GM21619 (cell line): ENCODE results near the gene SPG21.
"Not testable (repeated sequence)": the region's sequence is repeated elsewhere in the genome, so short reads cannot be mapped to it uniquely, and the experiment has no call there.

Experiments used
- ATAC-seq: cut with Tn5 transposase; IDR thresholded peaks from one replicate; pipeline ENCODE4 v1.9.1; 2021; ENCODE audit not compliant: unreplicated experiment

Gene SPG21

DNA sequence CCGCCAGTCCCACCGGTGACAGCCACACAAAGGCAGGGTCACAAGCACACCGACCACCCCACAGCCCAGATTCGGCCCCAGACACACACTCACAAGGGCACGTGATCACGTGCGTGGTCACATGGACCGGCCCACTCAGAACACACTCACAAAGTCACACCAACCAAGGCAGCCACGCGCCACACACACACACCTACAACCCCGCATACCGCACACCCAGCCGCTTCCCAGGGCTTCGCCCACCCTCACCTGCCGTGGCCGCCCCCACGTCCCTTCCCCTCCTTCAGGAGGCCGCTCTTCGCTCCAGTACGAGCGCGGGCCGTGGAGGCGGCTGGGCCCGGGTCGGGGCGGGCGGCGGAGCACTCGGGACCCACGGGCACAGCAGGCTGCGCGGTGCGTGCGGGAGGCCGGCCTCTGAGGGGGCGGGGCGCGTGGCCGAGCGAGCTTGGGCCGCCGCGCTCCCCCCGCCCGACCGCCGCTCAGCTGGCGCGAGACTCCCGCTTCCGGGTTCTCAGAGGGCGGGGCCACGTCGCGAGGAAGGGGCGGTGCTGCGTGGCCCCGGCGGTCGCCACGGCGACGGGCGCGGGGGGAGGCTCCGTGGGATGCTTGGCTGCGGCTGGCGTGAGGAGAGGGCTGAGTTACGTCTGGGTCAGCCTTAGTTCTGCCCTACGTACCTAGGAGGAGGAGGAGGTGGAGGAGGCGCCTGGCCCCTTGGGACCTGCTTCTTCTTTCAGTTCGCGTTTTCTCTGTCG is at the start of gene SPG21:
TSS of gene SPG21 (minus strand) at position 499 of the 752 bp plus-strand sequence. CDS start 6,345 bp downstream, outside the sequence.
- peak; percentile 95 for ATAC-seq

GRCh38 chr15:65038836-65039235 is 49.1 kb upstream of the SPG21 start:
- no peak for ATAC-seq

DNA sequence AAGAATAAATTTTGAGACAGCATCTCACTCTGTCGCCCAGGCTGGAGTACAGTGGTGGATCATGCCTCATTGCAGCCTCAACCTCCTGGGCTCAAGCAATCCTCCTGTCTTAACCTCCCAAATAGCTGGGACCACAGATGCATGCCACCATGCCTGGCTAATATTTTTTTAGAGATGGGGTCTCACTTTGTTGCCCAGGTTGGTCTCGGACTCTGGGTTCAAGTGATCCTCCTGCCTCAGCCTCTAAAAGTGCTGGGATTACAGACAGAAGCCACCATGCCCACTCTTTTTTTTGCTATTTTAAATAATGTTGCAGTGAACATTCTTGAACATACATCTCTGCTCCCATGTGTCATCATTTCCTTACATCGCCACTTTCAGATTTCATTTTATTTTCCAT is 48.7 kb upstream of the SPG21 start:
- no peak for ATAC-seq

DNA sequence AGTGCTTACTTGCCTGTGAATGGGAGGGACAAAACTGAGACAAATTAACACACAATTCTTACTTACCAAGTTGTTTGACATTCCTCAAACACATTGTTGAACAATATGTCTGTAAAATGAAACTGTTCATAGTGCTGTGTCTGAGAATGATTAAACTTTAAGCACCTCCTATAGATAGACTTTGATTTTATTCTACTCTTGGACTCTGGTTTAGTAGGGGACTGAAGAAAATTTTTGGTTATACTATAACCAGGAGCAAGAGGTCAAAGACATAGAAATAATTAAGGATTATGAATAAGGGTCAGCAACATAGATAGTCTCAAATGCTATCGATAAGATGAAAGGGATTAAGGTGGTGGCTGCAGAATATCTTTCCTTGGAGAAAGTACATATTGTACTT is 47.6 kb upstream of the SPG21 start:
- no peak for ATAC-seq

- ATAC-seq: no peak
Observed at GRCh38 chr15:65034719-65035118, 45.0 kb upstream of the SPG21 start.

- ATAC-seq: no peak
Observed at GRCh38 chr15:65033659-65034269, 44.0 kb upstream of the SPG21 start.

GRCh38 chr15:65032801-65033537 is 43.3 kb upstream of the SPG21 start:
- no peak for ATAC-seq

- ATAC-seq: no peak
Observed at GRCh38 chr15:65029736-65030208, 40.1 kb upstream of the SPG21 start.

DNA sequence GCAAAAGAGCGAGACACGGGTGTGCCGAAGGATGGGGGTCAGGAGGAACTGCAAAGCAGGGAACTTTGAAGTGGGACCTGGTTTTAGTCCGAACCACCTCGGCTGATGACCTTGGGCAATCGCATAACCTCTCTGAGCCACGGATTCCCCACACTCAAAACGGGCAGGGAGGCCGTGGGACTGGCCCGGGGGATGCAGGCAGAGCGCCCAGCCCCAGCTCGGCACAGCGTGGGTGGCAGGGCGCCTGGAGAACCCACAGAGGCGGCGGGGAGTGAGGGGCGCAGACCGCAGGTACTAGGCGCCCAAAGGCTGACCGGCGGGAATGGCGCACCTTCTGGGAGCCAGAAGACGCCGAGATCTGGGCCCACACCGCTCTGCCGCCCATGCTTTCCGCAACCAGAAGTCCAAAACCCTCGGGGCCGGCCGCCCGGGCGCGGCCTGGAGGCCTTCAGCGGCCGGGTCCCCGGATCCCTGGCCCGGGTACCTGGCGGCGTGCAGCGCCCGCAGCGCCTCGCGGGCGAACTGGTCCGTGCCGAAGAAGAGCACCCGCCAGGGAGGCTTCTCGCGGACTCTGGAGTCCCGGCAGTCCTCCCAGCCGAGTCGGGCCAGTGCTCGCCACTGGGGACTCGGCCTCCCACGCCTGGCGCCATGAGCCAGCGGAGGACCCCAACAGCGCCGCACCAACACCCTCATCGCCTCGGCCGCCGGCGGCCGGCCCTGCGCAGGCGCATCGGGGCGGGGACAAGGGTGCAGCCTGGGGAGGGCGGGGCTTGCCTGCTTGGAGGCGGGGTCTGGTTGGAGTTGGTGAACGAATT is 39.4 kb upstream of the SPG21 start, which contains the start of gene MTFMT:
TSS of gene MTFMT (minus strand) at position 719 of the 815 bp plus-strand sequence. CDS start at position 693, 26 bp downstream.
- ATAC-seq: peak; percentile 75

DNA sequence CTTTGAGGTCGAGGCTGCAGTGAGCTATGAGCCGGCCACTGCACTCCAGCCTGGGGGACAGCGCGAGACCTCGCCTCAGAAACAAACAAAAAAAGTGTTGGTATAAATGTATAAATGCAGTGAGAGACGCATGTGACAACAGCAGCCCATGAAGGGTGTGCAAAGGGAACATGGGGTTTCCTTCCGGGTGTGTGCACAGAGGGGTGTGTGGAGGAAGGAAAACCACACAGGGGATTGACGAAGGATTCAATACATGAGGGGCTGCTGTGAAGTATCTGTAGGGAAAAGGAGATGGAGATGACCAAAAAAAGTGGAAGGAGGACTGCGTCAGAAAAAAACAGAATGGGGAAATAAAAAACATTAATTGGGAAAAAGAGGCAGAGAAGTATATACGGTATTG is 38.6 kb upstream of the SPG21 start:
- ATAC-seq: no peak

DNA sequence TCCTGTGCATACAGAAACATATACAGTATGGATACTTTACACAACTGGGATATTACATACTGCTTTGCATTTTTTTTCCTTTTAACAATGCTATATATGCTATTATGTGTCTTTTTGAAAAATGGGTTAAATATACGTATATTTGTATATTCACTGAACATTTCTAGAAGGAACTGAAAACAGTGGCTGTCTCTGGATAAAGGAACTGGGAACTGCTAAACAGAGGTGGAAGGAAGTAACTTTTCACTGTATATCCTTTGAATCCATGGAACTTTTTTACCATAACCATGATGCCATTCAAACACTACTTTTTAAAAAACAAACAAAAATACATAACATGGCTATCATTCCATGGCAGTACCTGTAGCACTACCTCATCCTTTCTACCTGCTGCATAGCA is 37.9 kb upstream of the SPG21 start:
- no peak for ATAC-seq

GRCh38 chr15:65026756-65027155 is 37.0 kb upstream of the SPG21 start:
- no peak for ATAC-seq

DNA sequence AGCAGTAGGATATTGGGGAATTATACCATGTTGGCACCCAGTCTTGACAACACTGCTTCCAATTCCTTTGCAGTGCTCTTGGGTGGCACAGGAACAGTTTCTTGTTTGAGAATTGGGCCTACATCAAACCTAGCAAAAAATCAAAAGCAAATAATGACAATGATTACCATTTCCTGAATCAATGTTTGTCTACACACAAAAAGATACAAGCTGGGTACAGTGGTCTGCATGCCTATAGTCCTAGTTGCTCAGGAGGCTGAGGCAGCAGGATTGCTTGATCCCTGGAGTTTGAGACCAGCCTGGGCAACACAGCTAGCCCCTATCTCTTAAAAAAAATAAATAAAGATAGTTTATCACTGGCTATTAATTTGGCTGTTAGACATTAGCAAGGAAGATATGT is 31.8 kb upstream of the SPG21 start:
- no peak for ATAC-seq

GRCh38 chr15:65020419-65020818 is 30.7 kb upstream of the SPG21 start:
- no peak for ATAC-seq

GRCh38 chr15:65011198-65011597 is 21.5 kb upstream of the SPG21 start:
- ATAC-seq: not testable (repeated sequence)

DNA sequence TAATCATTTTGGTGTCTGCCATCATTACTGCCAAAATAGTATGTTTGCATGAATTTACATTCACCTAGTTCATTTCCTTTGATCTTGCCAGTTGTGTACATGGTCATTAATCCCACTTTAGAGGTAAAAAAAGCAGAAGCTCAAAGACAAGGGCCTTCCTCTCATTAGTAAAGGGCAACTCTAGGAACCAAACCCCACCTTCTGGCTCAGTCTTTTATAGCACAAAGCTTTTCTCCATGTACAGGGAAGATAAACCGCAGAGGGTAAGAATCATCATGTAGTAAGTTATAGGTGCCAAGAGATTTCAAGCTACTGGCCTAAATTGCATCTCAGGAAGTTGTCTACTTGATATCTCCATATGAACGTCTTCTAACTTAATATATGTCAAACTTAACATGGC is 19.3 kb upstream of the SPG21 start:
- ATAC-seq: no peak

GRCh38 chr15:65006876-65007275 is 17.2 kb upstream of the SPG21 start:
- ATAC-seq: no peak

DNA sequence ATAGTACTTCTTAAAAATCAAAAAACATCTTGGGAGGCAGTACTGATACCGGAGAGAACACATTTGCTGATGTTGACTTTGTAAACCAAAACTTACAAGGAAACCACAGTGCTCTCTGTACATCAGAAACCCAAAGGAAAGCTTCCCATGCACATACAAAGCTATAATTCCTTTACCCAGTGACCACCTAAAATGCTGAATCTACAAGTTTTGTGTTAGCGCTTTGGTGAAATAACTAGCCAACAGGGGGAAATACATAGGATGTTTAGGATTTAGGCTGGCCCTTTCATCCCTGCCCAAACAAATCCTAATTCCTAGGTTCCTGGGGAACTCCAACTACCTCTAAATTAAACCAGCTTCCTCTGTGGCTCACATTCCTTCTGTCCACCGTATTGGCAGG is 15.3 kb upstream of the SPG21 start:
- no peak for ATAC-seq

DNA sequence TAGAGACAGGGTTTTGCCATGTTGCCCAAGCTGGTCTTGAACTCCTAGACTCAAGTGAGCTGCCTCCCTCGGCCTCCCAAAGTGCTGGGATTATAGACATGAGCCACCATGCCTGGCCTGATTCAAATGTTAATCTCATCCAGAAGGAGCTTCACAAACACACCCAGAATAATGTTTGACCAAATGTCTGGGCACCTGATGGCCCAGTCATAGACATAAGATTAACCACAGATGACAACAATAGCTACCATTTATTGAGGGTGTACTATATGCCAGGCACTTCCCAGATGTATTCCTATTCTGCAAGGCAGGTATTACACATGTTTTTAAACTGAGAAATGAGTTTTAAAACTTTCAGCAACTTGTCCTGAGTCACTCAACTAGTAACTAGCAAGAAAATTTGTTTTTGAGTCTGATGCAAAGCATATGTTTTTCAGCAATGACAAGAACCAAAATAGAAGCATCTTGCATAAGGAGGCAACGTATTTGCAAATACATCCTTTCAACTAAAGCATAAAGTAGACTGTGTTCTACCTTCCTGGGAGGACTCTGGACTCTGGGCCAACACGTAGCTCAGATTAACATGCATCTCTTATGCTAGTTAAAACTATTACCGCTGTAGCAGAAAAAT is 8.1 kb upstream of the SPG21 start:
- no peak for ATAC-seq

DNA sequence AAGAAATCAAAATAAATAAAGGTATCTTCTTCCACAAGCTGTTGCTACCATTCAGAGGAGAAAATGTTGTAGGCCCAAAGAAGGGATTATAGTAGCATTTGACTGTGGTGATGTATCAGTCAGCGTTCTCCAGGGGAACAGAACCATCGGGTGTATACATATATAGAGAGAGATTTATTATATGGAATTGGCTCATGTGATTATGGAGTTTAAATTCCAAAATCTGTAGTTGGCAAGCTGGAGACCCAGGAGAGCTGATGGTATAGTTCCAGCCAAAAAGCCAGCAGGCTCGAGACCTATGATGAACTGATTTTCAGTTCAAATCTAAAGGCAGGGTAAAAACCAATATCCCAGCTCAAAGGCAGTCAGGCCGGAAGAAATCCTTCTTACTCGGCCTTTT is 7.4 kb upstream of the SPG21 start:
- ATAC-seq: no peak
